ENCODE data around the gene CCDC192.
"Not testable (repeated sequence)": the region's sequence is repeated elsewhere in the genome, so short reads cannot be mapped to it uniquely, and the experiment has no call there.

CCDC192 gene

GRCh38 chr5:127769386-127769785 lies 66.2 kb downstream of the CCDC192 start:
- DNase-seq: no peak

DNA sequence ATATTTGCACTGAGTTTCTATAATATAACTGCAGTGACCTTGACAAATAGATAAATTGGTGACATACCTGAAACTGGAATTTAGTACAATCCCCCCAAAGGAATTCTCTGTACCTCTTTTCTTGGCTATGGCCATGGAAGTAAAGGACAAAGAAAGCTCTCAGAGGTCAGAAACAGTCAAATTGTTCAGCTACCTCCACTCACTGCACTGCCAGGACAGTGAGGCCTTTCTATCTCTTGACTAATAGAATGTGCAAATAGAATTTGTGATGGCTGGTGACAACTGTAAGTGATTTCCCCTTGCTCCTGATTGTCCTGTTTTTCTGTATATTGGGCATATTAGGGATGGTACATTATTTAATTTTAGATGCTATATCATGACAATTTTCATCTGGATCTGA lies 67.1 kb downstream of the CCDC192 start:
- no peak for DNase-seq

DNA sequence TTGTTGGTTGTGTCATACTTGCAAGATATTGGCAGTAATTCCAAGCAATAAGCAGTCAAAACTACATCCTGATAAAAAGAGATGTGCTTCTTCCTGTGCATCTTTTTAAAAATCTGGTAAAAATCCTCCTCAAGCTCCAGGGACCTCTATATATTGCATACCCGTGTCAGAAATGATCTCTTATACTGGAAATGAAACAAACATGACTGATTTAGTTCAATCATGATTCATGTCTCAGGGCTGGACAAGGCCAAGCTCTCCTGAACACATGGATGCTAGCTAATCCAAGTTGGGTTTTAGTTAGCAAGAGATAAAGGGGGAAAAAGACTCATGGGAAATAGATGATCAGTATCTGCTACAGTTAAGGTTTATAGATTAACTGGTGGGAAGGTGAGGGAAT lies 69.3 kb downstream of the CCDC192 start:
- DNase-seq: no peak

GRCh38 chr5:127774221-127774620 lies 71.0 kb downstream of the CCDC192 start:
- no peak for DNase-seq

GRCh38 chr5:127776477-127776876 lies 73.3 kb downstream of the CCDC192 start:
- no peak for DNase-seq

- no peak for DNase-seq
Measured at GRCh38 chr5:127777957-127778356, 74.8 kb downstream of the CCDC192 start.

GRCh38 chr5:127782450-127782849 lies 79.3 kb downstream of the CCDC192 start:
- DNase-seq: not testable (repeated sequence)

DNA sequence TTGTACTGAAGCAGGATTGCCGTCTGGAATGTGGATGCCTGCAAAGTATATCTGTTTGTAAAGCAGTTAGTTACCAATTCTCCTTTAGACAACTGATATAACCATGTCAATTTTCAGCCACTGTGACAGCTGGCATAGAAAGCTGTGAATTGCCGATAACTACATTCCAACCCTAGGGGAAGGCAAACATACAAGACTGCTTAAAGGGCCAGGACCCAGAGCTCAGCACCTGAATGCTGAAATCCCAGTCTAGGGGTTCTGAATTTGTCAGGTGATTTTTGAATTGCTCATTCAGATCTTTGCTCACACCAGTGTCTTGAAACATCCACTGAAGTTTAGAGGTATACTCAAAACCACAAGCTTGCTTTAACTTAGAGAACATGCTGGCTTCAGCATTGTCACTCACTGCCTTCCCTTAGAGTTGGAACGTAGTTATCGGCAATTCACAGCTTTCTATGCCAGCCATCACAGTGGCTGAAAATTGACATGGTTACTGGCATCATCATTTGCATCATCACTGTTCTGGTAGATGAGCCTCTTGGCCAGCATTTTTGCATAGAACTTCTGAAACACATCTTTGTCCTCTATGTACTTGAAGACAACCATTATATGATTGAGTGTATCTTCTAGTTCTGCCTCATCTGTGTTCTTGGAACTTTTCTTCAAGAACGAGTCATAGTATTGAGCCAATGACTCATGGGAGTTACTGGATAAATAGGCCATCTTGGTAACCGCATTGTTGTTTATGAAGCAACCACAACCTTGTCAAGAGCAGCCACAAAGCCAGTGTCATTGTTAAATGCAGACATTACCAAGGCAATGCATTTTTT lies 82.1 kb downstream of the CCDC192 start:
- DNase-seq: no peak

GRCh38 chr5:127791439-127791838 lies 88.2 kb downstream of the CCDC192 start:
- DNase-seq: no peak

- not testable (repeated sequence) for DNase-seq
Measured at GRCh38 chr5:127791908-127792307, 88.7 kb downstream of the CCDC192 start.

DNA sequence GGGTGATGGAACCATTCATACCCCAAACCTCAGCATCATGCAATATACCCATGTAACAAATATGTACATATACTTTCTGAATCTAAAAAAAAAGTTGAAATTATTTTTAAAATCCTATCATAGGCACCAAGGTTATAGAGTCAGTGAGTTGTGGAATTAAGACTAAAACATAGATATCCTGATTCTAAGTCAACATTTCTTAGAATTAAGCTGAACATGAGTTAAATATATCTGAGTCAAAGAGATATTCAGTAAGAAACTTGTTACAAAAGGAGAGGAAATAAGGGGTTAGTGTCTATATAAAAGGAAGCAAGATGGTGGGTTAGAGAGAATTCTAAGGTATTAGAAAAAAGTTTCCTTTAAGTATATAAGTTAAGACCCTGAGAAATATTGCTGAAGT lies 89.9 kb downstream of the CCDC192 start:
- no peak for DNase-seq

DNA sequence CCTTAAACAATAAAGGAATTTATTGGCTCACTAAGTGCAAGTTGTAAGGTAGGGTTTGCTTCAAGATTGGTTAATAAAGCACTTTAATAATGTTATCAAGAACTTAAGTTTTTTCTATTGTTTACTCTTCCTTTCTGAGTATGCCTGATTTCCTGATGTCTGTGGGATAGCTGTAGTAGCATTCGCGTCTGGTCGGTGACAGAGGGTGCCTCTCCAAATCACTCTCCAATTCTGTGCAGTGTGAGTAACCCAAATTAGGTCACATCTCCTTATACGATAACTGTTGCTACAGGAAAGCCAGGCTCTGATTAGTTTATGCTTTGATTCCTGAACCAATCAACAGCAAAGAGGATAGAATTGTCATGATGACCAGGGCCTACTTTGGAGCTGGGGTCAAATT lies 90.7 kb downstream of the CCDC192 start:
- no peak for DNase-seq

DNA sequence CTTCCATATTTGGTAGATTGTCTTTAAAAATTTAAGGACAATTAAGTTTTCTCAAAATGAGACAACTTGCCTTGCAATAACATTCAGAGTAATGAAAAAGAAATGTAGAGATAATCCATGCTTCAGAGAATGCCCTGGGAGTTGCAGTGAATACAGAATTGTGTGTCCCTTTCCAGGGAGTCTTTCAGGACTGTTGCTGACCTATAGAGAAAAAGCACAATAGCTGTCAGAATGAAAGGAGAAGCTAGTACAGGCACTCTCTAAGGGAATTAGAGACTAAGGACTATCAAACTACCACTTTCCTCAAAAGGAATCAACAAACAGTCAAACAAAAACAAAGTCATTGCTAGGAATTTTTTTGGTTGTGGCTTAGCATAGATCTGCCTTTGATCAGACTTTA lies 93.0 kb downstream of the CCDC192 start:
- no peak for DNase-seq

DNA sequence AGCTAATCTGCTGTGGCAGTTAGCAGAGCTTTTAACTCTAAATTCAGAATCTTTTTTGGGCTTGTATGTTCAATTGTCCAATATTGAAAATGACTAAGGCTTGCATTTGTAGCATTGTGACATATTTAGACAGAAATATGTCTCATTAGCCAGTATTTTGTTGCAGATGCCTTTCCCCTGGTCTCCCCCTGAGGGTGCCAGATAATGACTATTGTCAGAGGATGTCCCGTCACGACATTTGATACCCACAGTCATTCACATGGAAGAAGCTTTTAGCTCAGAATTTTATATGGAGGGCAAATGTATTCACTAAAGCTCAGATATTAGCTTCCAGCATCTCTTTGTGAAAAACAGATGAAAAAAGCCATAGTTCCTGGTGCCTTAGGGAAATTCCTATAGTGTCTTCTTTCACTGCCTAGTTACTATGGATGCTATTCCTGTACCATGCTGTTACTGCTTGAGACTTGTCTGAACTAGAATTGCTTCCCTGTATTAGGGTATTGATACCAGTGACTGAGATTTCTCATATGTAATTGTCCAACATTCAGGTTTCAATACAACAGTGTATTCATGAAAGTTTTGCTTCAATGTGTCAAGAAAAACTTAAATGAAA lies 96.2 kb downstream of the CCDC192 start:
- no peak for DNase-seq

DNA sequence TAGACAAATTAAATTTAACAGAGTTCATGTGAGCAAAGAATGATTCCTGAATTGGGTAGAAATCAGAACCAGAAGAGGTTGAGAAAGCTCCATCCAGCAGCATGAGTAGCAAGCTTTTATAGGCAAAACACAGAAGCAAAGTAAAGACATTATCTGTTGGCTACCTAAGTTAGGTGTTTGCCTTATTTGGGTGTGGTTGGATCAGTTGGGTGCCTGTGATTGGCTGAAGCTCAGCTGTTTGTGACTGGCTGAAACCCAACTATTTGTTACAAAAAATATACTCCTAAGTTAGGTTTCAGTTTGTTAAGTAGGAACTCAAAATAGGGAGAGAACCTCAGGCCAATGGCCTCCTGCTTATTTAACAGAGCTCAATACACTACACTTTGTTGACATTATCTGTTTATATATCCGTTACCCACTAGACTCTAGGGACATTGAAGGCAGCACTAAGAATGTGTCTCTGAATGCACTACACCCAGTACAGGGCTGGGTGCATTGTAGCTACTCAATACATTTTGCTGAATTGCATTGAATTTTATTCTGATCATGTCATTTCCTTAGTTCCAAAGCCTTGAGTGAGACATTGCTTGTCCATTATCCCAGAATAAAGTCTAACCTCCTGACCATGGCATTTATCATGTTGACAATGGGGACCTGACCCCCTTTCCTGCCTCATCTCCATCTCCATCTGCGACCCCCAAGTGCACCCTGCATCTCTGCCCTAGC lies 98.7 kb downstream of the CCDC192 start:
- DNase-seq: no peak

GRCh38 chr5:127802477-127802865 lies 99.3 kb downstream of the CCDC192 start:
- no peak for DNase-seq

DNA sequence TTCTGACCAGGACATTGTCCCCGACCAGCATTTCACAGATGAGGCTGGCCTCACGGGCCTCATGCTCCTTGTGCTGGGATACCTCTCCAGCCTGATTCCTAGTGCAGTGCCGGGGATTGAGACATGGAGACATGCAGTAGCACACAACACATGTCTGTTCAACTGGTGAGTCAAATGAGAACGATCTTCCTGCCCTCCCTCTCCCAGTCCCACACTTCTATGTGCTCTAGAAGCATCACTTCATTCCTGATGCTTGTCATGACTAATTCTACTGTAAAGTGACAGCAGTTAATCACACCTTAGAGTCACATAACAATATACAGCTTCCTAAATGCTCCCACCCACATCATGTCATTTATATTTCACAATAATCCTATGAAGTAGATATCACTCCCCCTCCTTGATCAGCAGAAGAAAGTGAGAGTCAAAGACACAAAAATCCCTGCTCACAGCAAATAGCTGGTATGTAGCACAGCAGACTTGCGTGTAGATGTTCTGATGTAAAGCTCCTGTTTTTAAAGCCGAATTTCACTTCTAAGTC lies 101.8 kb downstream of the CCDC192 start:
- no peak for DNase-seq

- no peak for DNase-seq
Measured at GRCh38 chr5:127805448-127805847, 102.3 kb downstream of the CCDC192 start.

- DNase-seq: no peak
Measured at GRCh38 chr5:127806776-127807175, 103.6 kb downstream of the CCDC192 start.

DNA sequence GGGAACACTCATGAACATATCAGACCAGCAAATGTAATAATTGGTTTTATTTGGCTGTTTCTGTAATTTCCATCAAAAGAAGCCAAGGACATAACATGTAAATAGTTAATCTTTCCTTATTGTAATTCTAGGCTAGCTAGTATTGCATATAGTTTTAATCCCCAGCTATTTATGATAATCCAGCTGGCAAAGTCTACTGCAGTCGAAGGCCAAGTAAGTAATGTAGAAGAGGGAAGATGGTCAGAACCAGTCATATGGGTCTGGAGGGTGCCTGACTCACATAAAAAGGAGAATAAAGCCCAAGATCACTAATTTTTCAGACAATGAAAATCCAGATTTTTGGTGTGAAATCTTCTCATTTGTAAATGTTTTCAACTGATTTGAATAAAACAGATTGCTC lies 106.3 kb downstream of the CCDC192 start:
- no peak for DNase-seq

- DNase-seq: no peak
Measured at GRCh38 chr5:127810017-127810416, 106.8 kb downstream of the CCDC192 start.

DNA sequence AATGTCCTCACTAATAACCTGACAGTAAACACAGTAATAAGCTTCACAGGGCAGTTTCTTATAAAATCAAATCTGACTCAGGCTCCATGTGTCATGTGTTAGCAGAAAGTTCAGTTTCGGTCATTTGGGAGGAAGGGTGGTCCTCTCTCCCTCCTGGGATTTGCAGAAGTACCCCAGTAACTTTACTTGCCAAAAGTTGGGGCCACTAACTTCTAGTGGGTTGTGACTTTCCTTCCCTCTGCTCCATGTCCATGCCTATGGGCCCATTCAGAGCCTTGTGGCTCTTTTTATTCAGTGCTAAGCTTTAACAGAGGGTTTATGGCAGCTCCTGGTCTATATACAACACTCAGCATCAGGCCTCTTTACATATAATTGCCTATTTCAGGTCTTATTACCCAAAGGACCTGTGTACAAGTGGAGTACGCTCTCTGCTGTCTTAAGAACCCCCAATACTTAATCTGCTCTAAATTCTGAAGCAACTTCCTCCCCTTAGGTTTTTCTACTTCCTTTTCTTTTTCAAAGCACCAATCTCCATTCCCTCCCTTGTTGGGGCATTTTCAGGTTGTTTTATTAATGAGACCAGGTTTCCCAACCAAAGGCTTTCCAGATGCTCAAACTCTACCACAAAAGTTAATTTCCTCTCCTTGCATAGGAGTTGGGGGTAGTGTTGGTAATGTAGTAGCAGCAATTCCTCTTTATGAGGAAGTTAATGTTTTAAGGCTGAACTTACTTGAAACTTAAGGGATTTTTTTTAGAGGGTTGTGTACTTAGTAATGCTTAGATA lies 107.7 kb downstream of the CCDC192 start:
- DNase-seq: no peak

DNA sequence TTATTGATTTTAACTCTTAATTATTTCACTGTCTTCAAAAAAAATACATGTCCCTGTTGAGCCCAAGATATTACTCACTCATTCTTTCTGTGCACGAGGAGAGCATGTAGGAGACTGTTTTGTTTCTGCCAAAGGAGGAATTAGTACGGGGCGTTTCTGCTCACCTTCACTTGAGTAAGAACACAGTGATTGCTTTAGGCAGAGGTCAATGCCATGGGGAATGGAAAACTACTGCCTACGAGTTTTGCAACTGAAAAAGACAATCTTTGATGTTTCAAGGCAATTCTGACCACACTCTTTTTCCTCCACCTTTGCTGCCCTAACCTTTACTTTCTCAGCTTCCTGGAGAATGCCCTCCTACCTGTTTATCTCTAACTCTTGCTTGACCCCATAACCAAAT lies 109.4 kb downstream of the CCDC192 start:
- no peak for DNase-seq
